Subcutaneous abdominal adipose tissue (tissue), 5 donors: ENCODE measurements around the gene MKNK1.

Source experiments
- H3K27ac ChIP-seq: one replicate; pipeline ENCODE4 v1.7.0; 2013; ENCODE audit warnings: low read depth, mild to moderate bottlenecking, inconsistent platforms, low read length, moderate library complexity
- H3K27me3 ChIP-seq, 5 donors: one replicate each; pipeline ENCODE4 v1.7.0; 2013; ENCODE audit warnings: low read length in 5 of 5, inconsistent platforms in 1 of 5; ENCODE audit not compliant: control insufficient read depth in 5 of 5, insufficient read depth in 4 of 5
- H3K36me3 ChIP-seq, 5 donors: one replicate each; pipeline ENCODE4 v1.7.0; 2013; ENCODE audit warnings: low read length in 5 of 5; ENCODE audit not compliant: control insufficient read depth in 5 of 5, insufficient read depth in 5 of 5
- H3K4me1 ChIP-seq, 5 donors: one replicate each; pipeline ENCODE4 v1.7.0; 2013; ENCODE audit warnings: low read length in 5 of 5, mild to moderate bottlenecking in 3 of 5, moderate library complexity in 1 of 5; ENCODE audit not compliant: control insufficient read depth in 5 of 5, insufficient read depth in 5 of 5
- H3K4me3 ChIP-seq, 5 donors: one replicate each; pipeline ENCODE4 v1.7.0; 2013; ENCODE audit warnings: low read length in 5 of 5, low read depth in 1 of 5
- H3K9ac ChIP-seq, 5 donors: one replicate each; pipeline ENCODE4 v1.7.0; 2013; ENCODE audit warnings: low read length in 5 of 5, mild to moderate bottlenecking in 4 of 5, moderate library complexity in 3 of 5
- H3K9me3 ChIP-seq, 5 donors: one replicate each; pipeline ENCODE4 v1.7.0; 2013; ENCODE audit warnings: low read length in 5 of 5; ENCODE audit not compliant: control insufficient read depth in 5 of 5
- donor health status: healthy.
- donor health status: healthy.
- donor health status: healthy.
- donor health status: healthy.
- donor health status: healthy.

MKNK1 gene

DNA sequence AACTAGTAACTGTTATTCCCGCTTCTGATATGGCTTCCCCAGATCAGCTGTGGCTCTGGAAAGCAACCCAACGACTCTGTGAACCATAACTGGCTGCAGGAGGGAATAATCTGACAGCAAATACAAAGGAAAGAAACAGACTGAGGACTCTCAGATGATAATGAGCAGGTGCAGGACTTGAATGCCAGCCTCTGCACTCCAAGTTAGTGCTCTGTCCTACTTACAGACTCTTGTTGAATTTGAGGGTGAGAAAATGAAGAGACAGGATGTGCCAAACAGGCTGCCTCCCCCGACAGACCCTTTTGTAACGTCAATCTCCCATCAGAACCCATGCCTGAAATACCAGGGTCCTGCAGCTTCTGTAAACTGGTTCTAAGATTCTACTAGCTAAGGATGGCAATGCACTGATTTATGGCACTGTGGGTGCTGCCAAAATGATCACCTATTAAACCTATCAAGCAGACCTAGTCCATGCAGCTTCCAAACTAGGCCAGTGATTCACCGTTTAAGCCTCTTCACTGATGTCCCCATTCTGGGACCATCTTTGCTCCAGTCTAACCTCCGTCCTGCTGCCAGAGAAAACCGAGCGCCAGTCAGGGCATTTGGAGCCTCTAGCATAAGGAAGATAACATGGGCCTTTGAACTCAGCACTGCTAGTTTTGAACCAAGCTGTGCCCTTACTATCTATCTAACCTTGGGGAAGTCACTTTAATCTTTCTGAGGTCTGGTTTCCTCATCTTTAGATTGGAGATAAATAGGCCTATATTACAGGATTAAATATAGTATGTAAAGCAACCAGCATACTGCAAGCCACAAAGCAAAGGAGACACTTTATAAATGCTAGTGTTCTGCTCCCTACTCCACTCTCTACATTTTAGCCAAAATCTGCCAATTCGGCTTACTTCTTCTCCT is 4.8 kb downstream of the MKNK1 start:
- Histone ChIP-seq H3K27ac (no peak overlapping the region), H3K27me3 (no peaks in the 10 kb centered on the region), H3K9ac (peak overlapping the region in 1 of 5 donors; percentile 10), H3K4me3 (no peak overlapping the region), H3K9me3 (no peaks in the 10 kb centered on the region), H3K4me1 (peaks cover 3 to 72% (median 57%) of the 10 kb centered on the region in 5 donors), H3K36me3 (peaks cover 0 to 4% (median 0%) of the 10 kb centered on the region in 5 donors)

DNA sequence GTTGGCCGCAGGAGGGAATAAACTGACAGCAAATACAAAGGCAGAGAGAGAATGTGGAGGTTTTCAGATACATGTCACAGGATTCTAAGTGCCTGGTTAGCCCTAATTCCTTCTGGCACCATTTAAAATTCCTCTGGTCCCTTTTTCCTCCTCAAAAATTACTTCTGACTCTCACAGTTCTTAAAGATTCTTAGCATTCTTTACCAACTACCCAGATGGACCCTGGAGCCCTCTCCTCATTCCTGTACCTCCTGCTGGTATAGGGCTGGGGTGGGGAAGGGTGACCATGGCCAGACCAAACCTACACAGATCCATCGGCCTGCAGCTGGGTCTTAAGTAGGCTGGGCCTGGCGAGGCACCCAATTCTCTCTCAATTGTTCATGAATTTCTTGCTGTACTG is 7.2 kb downstream of the MKNK1 start:
- Histone ChIP-seq H3K4me1 (peaks cover 0 to 62% (median 44%) of the 10 kb centered on the region in 5 donors), H3K9me3 (no peaks in the 10 kb centered on the region), H3K27me3 (no peaks in the 10 kb centered on the region), H3K4me3 (no peak overlapping the region), H3K9ac (no peak overlapping the region), H3K27ac (peak overlapping the region; percentile 66), H3K36me3 (peaks cover 0 to 26% (median 17%) of the 10 kb centered on the region in 5 donors)

DNA sequence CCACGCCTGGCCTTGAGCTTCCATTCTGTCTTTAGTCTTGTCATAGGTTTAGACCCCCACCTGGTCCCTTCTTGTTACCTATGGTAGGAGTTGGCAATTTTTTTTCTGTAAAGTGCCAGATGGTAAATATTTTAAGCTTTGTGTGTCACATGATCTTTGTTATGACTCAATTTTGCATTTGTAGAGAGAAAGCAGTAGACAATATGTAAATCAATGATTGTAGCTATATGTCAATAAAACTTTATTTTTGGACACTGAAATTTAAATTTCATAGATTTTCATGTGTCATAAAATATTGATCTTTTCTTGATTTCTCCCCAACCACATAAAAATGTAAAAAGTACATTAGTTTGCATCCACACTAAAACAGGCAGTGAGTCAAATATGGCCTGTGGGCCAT is 8.0 kb downstream of the MKNK1 start:
- H3K4me3 ChIP-seq = no peak overlapping the region
- H3K4me1 ChIP-seq = peaks cover 0 to 54% (median 36%) of the 10 kb centered on the region in 5 donors
- no peaks in the 10 kb centered on the region for H3K9me3 ChIP-seq
- H3K27me3 ChIP-seq = no peaks in the 10 kb centered on the region
- no peak overlapping the region for H3K9ac ChIP-seq
- H3K27ac ChIP-seq = peak overlapping the region; percentile 66
- peaks cover 0 to 34% (median 25%) of the 10 kb centered on the region in 5 donors for H3K36me3 ChIP-seq

DNA sequence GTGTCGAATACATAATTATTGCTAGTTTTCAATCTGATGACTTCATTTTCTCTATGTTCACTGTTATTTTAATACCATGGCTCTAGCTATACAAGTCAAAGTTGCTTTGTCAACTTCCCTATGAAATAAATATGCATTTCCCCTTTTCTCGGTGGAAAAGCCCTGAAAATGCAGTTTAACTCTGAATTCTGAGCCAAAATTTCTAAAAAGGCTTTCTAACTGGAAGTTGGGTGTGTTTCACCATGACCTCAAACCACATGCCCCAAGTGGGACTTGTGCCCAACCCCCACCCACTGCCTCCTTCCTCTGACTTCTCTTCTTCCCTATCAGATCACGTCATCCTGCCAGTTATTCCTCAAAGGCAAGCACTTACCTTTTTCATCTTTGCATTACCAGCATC is 8.9 kb downstream of the MKNK1 start:
- Histone ChIP-seq H3K9me3 (no peaks in the 10 kb centered on the region), H3K27ac (peak overlapping the region; percentile 66), H3K4me3 (no peak overlapping the region), H3K9ac (no peak overlapping the region), H3K36me3 (peaks cover 9 to 43% (median 34%) of the 10 kb centered on the region in 5 donors), H3K27me3 (no peaks in the 10 kb centered on the region), H3K4me1 (peaks cover 0 to 46% (median 29%) of the 10 kb centered on the region in 5 donors)

DNA sequence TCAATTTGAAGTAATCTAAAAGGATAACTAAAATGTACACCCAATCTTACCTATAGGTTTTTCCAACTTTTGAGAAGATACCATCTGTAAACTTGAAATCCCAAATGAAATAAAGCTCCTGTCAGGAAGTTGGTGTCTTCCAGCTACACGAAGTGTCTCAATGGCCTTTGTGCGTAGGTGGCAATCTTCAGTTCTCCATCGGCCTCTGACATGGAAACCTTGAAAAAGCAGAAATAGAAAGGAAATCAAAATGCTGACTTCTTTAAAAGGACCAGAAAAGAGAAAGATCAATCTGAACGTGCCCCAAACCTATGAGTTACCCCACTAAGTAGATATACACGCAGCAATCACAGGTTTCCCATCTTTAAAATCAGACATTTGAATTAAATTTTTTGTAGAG is 10.0 kb downstream of the MKNK1 start:
- peak overlapping the region in 1 of 5 donors; percentile 22 for H3K9ac ChIP-seq
- H3K4me1 ChIP-seq = peaks cover 0 to 36% (median 22%) of the 10 kb centered on the region in 5 donors
- peak overlapping the region; percentile 66 for H3K27ac ChIP-seq
- H3K36me3 ChIP-seq = peaks cover 13 to 54% (median 44%) of the 10 kb centered on the region in 5 donors
- H3K9me3 ChIP-seq = no peaks in the 10 kb centered on the region
- H3K4me3 ChIP-seq = no peak overlapping the region
- no peaks in the 10 kb centered on the region for H3K27me3 ChIP-seq

DNA sequence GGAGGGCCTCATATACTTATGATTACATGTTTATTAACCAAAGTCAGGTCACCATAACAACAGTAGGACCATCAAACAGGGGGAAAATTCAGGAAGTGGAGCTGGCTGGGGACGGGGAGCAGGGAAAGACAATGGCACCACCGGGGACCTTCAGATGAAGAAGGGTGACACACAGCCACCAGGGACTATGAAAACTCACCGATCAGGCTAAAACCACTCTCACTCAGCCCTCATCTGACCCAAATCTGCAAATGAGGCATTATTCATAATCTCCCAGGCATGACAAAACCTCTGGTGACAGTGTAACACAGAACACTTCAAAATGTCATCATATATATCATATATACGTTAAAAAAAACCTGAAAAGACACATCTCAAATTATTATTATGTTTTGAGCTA is 11.2 kb downstream of the MKNK1 start:
- Histone ChIP-seq H3K27me3 (no peaks in the 10 kb centered on the region), H3K4me1 (peaks cover 0 to 35% (median 16%) of the 10 kb centered on the region in 5 donors), H3K36me3 (peaks cover 13 to 57% (median 47%) of the 10 kb centered on the region in 5 donors), H3K27ac (no peak overlapping the region), H3K4me3 (no peak overlapping the region), H3K9me3 (no peaks in the 10 kb centered on the region), H3K9ac (no peak overlapping the region)

DNA sequence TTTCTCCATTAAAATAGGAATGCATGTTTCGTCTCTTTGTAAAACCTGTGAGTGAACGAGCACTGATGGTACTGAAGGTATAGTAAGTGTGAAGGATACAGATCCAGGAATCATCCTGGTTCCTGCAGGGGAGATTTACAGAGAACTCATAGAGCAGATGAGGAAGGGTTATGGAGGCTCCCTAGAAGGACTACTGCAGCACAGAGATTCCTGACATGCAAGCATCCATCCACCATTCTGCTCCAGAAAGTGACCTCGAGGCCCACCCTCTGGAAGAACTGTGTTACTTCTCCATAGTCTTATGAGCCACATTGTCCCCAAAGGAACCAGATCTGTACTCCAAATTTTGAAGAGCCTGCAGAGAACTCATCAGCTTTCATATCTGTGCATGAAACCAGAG is 14.5 kb downstream of the MKNK1 start:
- H3K27me3 ChIP-seq = no peaks in the 10 kb centered on the region
- no peak overlapping the region for H3K9ac ChIP-seq
- H3K4me1 ChIP-seq = peaks cover 0 to 27% (median 15%) of the 10 kb centered on the region in 5 donors
- H3K36me3 ChIP-seq = peaks cover 13 to 74% (median 64%) of the 10 kb centered on the region in 5 donors
- H3K27ac ChIP-seq = no peak overlapping the region
- no peaks in the 10 kb centered on the region for H3K9me3 ChIP-seq
- no peak overlapping the region for H3K4me3 ChIP-seq

DNA sequence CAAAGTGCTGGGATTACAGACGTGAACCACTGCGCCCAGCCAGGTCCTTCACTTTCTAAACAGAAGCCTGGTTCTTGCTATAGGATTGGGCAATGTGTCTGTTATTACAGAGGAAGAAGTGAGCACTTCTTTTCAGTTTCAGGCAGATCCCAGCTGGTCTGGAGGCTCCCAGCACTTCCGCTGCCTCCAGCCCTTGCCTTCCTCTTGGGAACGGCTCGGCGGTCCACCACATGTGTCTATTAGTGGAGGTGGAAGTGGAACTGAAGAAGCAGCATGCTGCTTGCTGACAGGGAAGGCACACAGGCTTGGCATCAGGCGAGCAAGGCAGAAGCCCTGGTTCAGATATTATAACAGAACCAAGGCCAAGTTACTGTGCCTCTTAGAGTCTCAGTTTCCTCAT is 17.0 kb downstream of the MKNK1 start:
- peaks cover 0 to 31% (median 24%) of the 10 kb centered on the region in 5 donors for H3K4me1 ChIP-seq
- H3K27ac ChIP-seq = no peak overlapping the region
- H3K36me3 ChIP-seq = peaks cover 21 to 77% (median 69%) of the 10 kb centered on the region in 5 donors
- H3K9ac ChIP-seq = no peak overlapping the region
- H3K4me3 ChIP-seq = no peak overlapping the region
- H3K27me3 ChIP-seq = no peaks in the 10 kb centered on the region
- H3K9me3 ChIP-seq = no peaks in the 10 kb centered on the region

DNA sequence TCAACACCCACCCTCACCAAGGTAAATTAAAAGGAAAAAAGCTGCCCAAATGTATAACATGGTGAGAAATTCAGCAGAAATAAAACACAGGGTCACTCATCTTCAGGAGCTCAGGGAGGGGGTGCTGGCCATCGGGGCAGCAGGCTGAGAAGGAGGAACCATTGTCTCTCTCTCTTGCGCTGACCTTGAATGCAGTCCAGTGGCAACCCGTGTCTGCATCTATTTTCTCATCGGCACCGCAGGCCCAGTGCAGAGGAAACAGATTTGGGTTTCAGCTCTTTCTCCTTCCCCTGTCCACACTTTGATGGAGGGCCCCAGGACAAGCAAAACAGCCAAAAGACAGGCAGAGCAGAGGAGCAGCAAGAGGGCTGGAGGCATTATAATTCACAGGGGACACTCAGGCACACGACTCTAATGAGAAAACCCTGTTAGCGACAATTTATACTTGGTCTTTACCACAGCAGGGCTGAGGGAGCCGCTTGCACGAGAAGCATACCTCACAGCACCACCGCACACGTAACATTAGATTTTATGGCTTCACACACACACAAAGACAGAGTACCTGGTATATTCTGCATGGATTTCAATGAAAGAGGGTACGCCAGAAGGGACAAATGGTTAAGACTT is 18.6 kb downstream of the MKNK1 start:
- Histone ChIP-seq H3K4me1 (peaks cover 0 to 39% (median 23%) of the 10 kb centered on the region in 5 donors), H3K36me3 (peaks cover 18 to 73% (median 65%) of the 10 kb centered on the region in 5 donors), H3K27me3 (no peaks in the 10 kb centered on the region), H3K27ac (no peak overlapping the region), H3K9ac (no peak overlapping the region), H3K9me3 (no peaks in the 10 kb centered on the region), H3K4me3 (no peak overlapping the region)

DNA sequence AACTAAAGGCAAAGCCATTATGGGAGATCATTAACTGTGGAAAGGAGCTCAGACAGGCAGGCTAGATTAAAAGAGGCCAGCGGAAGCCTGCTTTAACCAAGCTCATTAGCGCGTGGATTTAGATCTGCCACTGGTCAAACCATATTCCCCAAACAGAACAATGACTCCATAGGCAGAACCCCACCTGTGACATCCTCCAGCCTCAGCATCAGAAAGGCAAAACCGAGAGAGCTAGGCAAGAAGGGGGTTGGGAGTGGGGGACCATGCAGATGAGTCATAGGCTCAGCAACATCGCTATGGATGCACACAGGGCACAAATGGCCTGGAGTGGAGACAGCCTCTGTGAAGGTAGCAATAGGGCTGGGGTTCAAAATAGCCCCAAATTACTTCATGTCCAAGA is 20.6 kb downstream of the MKNK1 start:
- H3K27ac ChIP-seq = no peak overlapping the region
- H3K36me3 ChIP-seq = peaks cover 16 to 75% (median 65%) of the 10 kb centered on the region in 5 donors
- H3K9ac ChIP-seq = no peak overlapping the region
- peaks cover 0 to 51% (median 25%) of the 10 kb centered on the region in 5 donors for H3K4me1 ChIP-seq
- H3K4me3 ChIP-seq = no peak overlapping the region
- H3K9me3 ChIP-seq = no peaks in the 10 kb centered on the region
- H3K27me3 ChIP-seq = no peaks in the 10 kb centered on the region
